Activated naive CD4-positive, alpha-beta T cell treated with anti-CD3 and anti-CD28 coated beads, Interleukin-2, amount 50 U/mL, for 16 hours (primary cell): ENCODE data around the gene TNS1.

Experiments used
- DNase-seq: peaks from one replicate; pipeline ENCODE4 v3.0.0-alpha.2; 2020

The TNS1 gene

GRCh38 chr2:217842017-217842416 is 160.8 kb downstream of the TNS1 start:
- DNase-seq = no peak

DNA sequence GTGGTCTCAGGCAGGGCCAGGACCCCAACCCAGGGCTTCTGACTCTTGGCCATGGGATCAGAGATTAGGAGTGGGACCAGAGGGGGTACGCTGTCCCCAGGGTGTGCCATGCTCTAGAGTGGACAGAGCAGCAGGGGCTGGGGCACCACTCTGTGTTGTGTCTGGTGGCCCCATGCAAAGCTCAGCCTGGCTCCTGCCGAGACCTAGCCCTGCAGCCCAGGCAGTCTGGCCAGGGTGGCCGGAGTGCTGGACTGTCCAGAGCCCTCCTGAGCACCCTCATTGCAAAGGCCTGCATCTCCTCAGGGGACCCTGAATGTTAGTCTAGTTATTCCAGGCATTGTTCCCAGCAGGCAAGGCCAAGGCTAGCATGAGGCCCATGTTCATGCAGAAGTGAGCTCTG is 162.3 kb downstream of the TNS1 start:
- DNase-seq = no peak

DNA sequence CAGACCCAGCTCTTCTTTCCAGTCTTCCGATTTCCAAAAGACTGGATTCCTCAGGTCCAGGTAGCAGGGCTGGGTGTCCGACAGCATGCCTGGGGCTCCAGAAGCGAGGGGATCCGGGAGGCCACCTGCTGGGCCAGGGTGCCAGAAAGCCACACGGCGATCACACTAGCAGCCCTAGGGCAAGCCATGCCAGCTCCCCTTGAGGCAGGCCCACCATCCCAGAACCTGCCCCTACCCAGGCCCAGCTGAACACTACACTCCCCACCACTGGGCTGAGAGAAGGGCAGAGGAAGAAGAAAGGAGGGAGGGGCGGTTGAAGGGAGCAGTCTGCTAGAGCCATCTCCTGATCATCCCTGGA is 163.1 kb downstream of the TNS1 start:
- no peak for DNase-seq

DNA sequence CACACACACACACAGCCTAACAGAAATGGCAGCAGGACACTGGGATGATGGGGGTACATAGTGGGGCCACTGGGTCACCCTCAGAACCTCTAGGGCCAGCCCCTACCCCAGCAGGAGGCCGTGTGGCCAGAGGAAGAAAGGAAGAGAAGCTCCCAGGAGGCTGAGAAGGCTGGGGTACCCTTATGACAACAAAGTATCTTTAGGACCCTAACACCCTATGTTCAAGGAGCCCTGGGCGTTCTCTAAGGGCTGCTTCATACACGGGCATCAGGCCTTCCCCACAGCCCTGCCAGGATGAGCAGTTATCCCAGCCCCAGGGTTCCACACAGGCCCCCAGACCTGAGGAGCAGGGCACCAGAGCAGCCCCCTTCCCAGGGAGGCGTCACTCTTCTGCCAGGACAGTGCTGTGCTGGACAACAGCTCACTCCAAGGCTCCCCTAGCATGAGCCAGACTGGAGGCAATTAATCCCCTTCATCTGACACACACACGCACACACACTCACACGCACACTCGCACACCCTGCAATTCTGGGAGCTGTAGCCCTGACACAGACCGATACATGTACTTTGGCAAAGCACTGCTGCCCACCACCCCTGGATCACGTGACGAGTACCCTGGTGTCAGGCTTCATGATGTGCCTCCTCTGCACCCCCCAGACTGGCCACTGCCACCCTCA is 163.6 kb downstream of the TNS1 start:
- no peak for DNase-seq

- no peak for DNase-seq
Observed at GRCh38 chr2:217838409-217838831, 164.4 kb downstream of the TNS1 start.

DNA sequence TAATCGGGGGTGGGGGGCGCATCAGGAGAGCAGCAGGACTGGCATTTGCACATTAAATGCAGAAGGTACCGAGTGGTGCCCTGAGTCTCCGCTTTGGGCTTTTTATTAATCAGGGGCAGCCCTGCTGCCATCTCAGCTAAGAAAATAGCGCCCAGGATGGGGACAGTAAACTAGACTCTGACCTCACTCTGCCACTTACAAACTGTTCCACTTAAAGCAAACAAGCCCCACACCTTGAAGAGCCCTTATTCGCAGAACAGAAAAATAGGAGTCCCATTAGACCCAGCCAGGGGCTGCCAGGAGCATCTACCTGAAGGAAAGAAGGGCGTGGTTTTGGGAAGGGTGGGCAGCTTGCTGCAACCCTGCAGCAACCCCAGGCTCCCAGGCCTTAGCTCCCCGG is 165.3 kb downstream of the TNS1 start:
- DNase-seq = no peak

DNA sequence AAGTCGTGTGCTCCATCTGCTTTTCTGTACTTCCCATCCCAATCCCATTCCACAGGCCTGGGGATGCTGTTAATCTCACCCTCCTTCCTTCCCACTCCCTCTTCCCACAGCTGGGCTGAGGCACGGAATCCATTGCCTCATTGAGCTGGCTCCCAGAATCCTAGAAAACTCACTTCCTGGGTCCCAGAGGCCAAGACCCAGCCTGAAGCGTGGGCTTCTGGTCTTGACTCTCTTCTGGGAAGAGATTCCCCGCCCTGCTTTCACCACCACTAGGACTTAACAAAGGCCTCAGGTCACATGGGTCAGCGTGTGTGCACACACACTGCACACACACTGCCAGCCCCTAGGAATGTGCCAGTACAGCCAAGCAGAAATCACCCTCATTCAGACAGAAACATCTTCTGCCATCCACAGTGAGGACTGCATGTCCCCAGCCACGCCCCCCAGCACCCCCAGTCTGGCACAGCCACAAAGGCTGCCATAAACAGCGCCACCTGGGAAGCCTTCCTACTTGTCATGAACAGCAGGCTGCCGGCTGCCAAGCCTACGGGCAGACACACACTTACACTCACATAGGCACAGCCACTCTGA is 165.8 kb downstream of the TNS1 start:
- no peak for DNase-seq

- no peak for DNase-seq
Observed at GRCh38 chr2:217835931-217836891, 166.6 kb downstream of the TNS1 start.

GRCh38 chr2:217834744-217835513 is 167.9 kb downstream of the TNS1 start:
- no peak for DNase-seq

DNA sequence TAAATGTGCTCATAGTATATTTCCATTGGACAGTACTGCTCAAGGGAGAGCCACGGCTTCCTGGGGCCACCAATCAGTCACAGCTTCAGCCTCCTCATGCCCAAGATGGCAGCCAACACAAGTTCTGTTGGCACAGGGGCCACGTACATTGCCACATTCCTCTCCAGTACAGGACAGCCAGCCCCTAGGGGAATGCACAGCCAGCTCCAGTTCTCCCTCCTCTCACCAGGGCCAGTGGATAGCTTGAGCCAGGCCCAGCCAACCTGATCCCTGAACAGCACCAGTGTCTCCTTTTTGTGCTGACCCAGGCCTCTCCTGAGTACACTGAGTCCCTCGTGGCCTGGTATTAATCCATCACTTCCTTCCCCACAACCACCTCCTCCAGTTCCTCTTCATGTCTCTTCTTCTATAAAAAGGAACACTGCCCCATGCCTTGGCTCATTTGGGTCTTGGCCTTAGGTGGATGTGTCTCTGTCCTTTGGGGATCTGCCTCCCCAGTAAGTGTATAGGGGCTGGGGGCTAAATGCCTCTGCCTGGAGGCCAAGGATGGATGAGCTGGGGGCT is 168.7 kb downstream of the TNS1 start:
- DNase-seq = no peak

DNA sequence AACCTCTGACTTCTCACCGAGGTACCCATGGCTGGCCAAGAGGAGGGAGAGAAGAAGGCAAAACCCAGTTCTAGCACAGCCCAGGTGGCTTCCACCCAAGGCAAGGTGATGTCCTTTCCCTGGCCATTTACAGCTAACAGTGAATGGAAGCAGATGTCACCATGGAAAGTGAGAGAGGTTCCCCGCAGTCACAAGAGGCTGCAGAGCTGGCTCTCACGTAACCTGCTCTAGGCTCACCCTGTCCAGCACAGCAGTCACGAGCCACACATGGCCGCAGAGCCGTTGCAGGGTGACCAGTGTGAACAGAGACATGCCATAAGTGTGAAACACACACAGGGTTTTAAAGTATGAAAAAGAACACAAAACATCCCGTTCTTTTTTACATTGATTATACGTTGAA is 169.4 kb downstream of the TNS1 start:
- no peak for DNase-seq

DNA sequence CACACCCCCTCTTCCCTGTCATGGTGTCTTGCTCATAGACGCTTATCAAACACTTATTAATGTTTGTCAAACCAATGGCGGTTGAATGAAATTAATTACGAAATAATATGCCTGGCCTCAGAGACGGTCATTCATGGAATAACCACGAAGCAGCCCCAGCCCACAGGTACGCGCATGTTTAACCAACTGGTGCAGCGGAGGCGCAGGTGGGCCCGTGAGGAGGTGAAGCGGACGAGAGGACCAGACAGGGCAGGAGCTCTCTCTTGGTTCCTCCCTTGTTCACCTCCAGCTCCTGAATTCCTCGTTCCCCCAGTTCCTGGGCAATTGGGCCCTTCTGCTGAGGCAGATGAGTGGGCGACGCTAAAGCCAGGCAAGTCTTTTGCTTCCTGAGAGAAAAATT is 169.8 kb downstream of the TNS1 start:
- no peak for DNase-seq

DNA sequence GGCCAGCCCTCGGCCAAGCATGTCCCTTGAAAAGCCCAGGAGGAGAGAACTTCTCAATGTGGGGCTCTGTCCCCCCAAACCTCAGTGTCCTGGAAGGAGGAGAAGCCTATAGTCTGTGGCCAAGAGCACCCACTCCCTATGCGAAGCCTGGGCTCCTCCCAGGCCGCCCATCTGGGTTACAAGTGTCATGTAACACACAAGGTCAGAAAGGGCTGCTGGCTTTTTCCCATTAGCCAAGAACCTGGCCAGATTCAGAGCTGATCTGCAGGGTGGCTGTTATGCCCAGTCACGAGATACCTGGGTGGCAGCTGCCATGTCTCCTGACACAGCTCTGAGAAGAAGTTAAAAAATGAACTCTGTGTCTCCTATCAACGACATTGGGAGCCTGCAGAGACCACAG is 170.7 kb downstream of the TNS1 start:
- no peak for DNase-seq

- DNase-seq = no peak
Observed at GRCh38 chr2:217831306-217831705, 171.5 kb downstream of the TNS1 start.

DNA sequence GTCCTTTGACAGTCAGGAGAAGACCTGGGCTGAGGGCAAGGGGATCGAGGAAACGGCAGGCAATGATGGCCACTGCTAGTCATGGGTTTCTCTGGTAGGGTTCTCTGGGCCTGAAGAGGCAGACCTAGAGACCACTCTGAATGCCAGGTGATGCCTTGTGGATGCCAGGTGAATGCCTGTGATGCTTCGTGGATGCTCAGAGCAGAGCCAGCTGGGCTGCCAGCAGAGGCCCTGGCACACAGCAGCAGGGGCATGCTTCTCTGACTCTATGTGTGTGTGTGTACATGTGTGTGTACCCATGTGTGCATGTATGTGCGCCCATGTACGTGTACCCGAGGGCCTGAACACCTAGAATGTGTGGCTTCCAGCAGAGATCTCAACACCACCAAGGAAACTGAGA is 172.0 kb downstream of the TNS1 start:
- DNase-seq = no peak

DNA sequence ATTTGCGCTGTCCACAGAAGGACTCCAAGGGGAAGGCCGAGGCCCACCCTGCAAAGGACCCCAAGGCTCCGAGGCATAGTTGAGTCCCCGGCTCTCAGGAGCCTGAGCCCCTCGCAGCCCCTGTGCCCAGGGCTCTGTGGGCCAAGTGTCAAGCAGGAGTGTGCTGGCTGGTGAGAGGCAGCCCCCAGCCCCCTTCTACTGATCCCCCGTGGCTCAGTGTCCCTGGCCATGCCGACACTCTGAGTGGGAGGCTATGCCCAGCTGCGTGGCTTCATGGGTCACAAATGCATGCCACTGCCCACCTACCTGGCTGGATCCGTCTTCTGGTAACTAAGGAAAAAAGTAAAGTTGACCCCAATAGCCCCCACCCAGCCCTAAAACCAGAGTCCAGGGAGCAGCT is 172.7 kb downstream of the TNS1 start:
- no peak for DNase-seq

DNA sequence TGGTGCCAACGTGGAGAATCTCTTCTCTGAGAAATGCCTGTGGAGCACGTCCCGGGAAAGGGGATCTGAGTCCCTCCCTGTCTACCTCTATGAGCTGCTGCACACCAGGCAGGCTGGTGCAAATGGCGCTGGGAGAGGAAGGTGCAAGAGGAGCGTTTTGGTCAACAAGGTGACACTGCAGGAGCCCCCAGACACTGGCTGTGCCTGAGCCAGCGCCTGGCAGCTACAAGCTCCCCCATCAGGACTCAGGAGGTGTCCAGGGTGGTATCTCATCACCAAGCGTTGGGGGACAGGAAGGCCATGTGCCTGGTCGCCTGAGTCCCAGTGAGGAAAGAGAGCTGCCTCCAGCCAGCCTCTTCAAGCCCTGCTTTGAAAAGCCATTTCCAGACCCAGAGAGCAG is 173.4 kb downstream of the TNS1 start:
- DNase-seq = no peak

- DNase-seq = no peak
Observed at GRCh38 chr2:217828336-217828735, 174.5 kb downstream of the TNS1 start.

DNA sequence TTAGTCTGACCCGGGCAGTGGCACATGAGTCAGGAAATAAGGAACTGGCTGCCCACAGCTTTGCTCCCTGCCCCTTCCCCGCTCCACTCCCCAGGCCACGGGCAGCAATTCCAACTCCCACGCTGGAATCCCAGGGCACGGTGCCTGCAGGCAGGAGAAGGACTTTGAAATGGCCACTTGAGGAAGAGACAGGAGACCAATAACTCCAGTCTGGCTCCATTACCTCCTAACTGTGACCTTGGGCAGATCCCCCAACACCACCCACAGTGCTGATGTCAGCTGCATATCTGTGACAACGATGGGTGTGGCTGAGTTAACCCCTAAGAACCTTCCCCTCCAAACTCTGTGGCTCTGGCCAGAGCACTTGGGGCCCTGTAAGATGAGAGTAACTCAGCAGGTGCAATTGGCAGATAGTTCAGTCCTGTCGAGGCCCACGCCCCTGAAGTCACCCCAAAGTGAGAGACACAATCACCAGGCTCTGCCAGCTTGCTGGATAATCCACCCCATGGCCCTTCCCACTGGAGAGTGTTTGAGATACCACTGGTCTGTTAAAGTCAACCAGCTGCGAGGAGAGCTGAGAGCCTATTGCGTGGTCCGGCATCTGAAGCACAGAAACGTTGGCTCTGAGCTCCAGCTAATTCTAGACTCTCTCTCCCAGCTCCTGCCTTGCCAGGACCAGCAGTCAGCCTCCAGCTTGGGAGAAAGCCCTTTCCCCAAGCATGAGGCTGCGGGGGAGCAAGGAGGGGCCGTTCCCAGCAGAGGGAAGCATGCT is 175.2 kb downstream of the TNS1 start:
- no peak for DNase-seq

DNA sequence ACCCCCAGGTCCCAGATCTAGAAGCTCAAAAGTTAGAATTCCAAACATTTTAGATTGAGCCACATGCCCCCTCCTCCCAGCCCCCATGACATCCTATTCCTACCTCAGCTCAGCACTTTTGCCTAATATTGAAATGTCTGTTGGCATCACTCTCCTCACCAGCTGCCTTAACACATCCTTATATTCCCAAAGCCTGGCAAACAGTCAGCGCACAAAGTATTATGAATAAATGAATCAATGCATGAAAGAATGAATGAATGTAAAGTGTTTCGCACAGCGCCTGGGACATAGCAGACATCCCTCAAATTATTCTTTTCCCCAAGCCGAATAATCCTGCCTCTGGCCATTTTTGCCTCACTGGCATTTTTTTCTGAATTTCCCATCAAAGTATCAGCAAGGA is 175.8 kb downstream of the TNS1 start:
- DNase-seq = no peak

DNA sequence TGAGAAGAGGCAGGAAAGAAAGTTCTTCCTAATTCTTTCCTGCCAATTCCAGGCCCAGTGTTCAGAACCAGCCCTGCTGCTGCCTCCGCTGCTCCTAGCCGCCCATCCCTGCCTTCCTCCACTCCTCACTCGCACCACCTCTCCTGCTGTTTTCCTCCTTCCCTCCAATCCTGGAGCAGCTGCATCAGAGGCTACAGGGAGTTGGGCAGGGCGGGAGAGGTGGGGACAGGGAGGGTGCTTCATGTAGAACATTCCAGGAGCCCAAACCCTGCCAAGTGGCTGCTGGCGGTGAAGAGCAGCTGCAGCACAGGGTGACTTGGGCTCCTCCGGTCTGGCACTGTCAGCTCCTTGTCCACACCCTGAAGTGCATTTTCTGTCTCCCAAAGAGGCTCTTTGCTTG is 176.3 kb downstream of the TNS1 start:
- no peak for DNase-seq
